Measurements from ENCODE around the gene SIT1.
"Not testable (repeated sequence)": the region's sequence is repeated elsewhere in the genome, so short reads cannot be mapped to it uniquely, and the experiment has no call there.

The SIT1 gene

GRCh38 chr9:35616681-35617459 is 33.9 kb downstream of the SIT1 start:
- peak; percentile 46 for DNase-seq (ENCODE audit: low spot score)
- no peak for TF ChIP-seq CTCF (conservative IDR thresholded peaks at IDR 0.05; ENCODE audit: low read depth)
- POLR2A ChIA-PET (ENCODE audit: low non-redundant PET), result no interaction called here
- no peak overlapping the region for H3K27ac ChIP-seq
- CTCF ChIA-PET, result interaction anchor here (0.6 kb wide), 1 partner anchor 41 kb away, joined by 3 read pairs; the partner anchor contains the start of gene RMRP

- no peak for DNase-seq (ENCODE audit: low spot score)
- CTCF ChIA-PET, result interaction anchor here (0.6 kb wide), 1 partner anchor 20 kb away, joined by 3 read pairs; no protein-coding TSS in a partner anchor
- H3K27ac ChIP-seq, result no peak overlapping the region
- no peak for TF ChIP-seq CTCF (conservative IDR thresholded peaks at IDR 0.05; ENCODE audit: low read depth)
- POLR2A ChIA-PET (ENCODE audit: low non-redundant PET), result no interaction called here
Observed at GRCh38 chr9:35615981-35616680, 34.6 kb downstream of the SIT1 start.

- CTCF ChIA-PET, result interaction anchor here (0.7 kb wide), 1 partner anchor 84 kb away, joined by 3 read pairs; no protein-coding TSS in a partner anchor
- POLR2A ChIA-PET (ENCODE audit: low non-redundant PET), result no interaction called here
- no peak for TF ChIP-seq CTCF (conservative IDR thresholded peaks at IDR 0.05; ENCODE audit: low read depth)
- no peak for DNase-seq (ENCODE audit: low spot score)
- H3K27ac ChIP-seq, result no peak overlapping the region
Observed at GRCh38 chr9:35612843-35613242, 37.9 kb downstream of the SIT1 start.

- H3K27ac ChIP-seq; DNase-seq (ENCODE audit: low spot score); POLR2A ChIA-PET (ENCODE audit: low non-redundant PET): not testable (repeated sequence)
- CTCF ChIA-PET, result interaction anchor here (0.7 to 0.9 kb wide), 2 partner anchors 85 to 92 kb away, joined by 3 read pairs; no protein-coding TSS in a partner anchor
Observed at GRCh38 chr9:35612066-35612465, 38.7 kb downstream of the SIT1 start.

- peak; percentile 89 for TF ChIP-seq CTCF (conservative IDR thresholded peaks at IDR 0.05; ENCODE audit: low read depth)
- H3K27ac ChIP-seq, result no peak overlapping the region
- ChIA-PET CTCF (interaction anchor here (0.6 to 1.1 kb wide), 8 partner anchors 8 to 346 kb away, joined by 3 to 12 read pairs (median 4); no protein-coding TSS in a partner anchor), POLR2A (ENCODE audit: low non-redundant PET) (no interaction called here)
- peak; percentile 18 for DNase-seq (ENCODE audit: low spot score)
Observed at GRCh38 chr9:35611230-35611797, 39.4 kb downstream of the SIT1 start.

GRCh38 chr9:35609820-35610163 is 40.9 kb downstream of the SIT1 start:
- ChIA-PET POLR2A (ENCODE audit: low non-redundant PET) (no interaction called here), CTCF (interaction anchor here (1.2 kb wide), 1 partner anchor 87 kb away, joined by 3 read pairs; no protein-coding TSS in a partner anchor)
- DNase-seq (ENCODE audit: low spot score), result no peak
- no peak for TF ChIP-seq CTCF (conservative IDR thresholded peaks at IDR 0.05; ENCODE audit: low read depth)
- H3K27ac ChIP-seq, result peak overlapping the region; percentile 4; the same call in 1 of the 2 replicates
